Left cardiac atrium (tissue), 4 donors: ENCODE results near the gene SLC4A5. TPM values are rescaled to one million over a fixed set of nuclear protein-coding genes. Genes with fewer than 3 reads are reported as not detected.
"Not testable (repeated sequence)": the region's sequence is repeated elsewhere in the genome, so short reads cannot be mapped to it uniquely, and the experiment has no call there.

ENCODE experiments used
- ATAC-seq, 2 donors: fragments of 200-7000 bp; cut with Tn5 transposase; one replicate each; pipeline ENCODE4 v1.9.1; 2020; ENCODE audit warnings: mild to moderate bottlenecking in 2 of 2, moderate library complexity in 2 of 2
- DNase-seq: peaks from one replicate; pipeline ENCODE4 v3.0.0-alpha.2; 2020
- intact Hi-C, 2 donors: fragments of 100-400 bp; cut with DNase I; formaldehyde crosslinking; loops; one replicate each; pipeline versions ENCODE4 v1.14.1 to v1.15.1; 2022 to 2023
- total RNA-seq, 2 donors: library from RNA; stranded (reverse); fragmentation: NEBNext Ultra II Directional; extraction: Animal tissue kit (Norgen Biotek cat#: 25700); gene quantifications; one replicate each; pipeline ENCODE4 v1.2.1, GENCODE V29; 2021
- donor health status: DM: no; HTN: yes; CAD: no.
- donor health status: DM: no; HTN: yes; CAD: no; lungs with severe emphysema.
- donor health status: DM: yes; HTN: yes; CAD: no.
- donor health status: Dilated cardiomyopathy.

The SLC4A5 gene
- total RNA-seq, 2 donors from 2014 or later, result 1.2 to 1.7 TPM

GRCh38 chr2:74197049-74197448 lies 146.2 kb downstream of the SLC4A5 start:
- no peak for DNase-seq
- intact Hi-C loops, result no loop called here
- no peak for ATAC-seq

- no peak for ATAC-seq
- intact Hi-C loops, result no loop called here
These were observed 148.4 kb downstream of the SLC4A5 start for GRCh38 chr2:74194799-74195198.

GRCh38 chr2:74191596-74192380 lies 151.4 kb downstream of the SLC4A5 start:
- ATAC-seq, result no peak
- intact Hi-C loops, result no loop called here
- DNase-seq, result no peak

More at GRCh38 chr2:74194799-74195198, 148.4 kb downstream of the SLC4A5 start:
- DNase-seq, result no peak

DNA sequence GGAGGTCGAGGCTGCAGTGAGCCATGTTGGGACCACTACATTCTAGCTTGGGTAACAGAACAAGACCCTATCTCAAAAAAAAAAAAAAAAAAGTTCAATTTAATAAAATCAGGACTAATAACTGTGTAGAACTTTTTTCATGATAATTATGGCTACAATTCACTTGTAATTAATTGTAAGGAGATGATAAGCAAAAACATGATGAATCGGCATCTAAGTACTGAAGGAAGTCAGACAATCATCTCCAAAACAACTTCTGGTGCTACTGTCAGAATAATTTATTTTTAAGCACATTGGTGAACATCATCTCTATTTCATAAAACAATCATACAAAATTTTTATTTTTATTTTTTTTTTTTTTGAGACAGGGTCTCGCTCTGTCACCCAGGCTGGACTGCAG lies 154.5 kb downstream of the SLC4A5 start:
- no peak for ATAC-seq
- DNase-seq, result no peak
- intact Hi-C loops, result no loop called here

DNA sequence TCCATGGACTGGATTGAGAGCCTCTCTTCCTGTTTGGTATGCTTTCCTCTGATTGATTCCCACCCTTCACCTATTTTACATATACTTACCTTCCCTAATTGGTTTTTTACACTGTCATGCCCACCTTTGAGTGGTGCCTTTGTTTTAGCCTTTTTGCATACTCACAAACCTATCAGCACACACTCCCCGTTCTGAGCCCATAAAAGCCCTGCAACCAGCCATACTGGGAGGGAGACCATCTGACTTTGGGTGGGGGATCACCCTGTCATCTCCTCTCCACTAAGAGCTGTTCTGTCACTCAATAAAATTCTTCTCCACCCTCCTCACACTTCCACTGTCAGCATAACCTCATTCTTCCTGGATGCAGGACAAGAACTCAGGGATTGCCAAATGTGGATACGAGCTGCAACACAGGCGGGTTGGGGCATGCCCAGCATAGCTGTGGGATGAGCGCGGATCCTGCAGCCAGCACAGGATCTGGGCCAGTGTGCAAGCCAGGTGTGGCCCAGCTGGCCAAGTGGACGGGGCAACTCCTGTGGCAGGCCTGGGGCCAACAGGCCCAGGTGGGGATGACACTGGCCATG lies 155.1 kb downstream of the SLC4A5 start:
- intact Hi-C loops, result no loop called here
- DNase-seq, result no peak
- peak; percentile 65 to 82 for ATAC-seq

DNA sequence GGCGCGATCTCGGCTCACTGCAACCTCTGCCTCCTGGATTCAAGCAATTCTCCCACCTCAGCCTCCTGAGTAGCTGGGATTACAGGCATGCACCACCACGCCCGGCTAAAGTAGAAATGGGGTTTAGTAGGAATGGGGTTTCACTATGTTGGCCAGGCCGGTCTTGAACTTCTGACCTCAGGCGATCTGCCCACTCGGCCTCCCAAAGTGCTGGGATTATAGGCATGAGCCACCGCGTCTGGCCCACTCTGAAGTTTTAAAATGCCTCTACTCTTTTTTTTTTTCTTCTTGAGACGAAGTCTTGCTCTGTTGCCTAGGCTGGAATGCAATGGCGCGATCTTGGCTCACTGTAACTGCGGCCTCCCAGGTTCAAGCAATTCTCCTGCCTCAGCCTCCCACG lies 156.5 kb downstream of the SLC4A5 start:
- DNase-seq, intact Hi-C loops, ATAC-seq: not testable (repeated sequence)

GRCh38 chr2:74186038-74186437 lies 157.2 kb downstream of the SLC4A5 start:
- intact Hi-C loops, result no loop called here
- peak; percentile 53 to 67 for ATAC-seq
- DNase-seq, result no peak

GRCh38 chr2:74183878-74184277 lies 159.3 kb downstream of the SLC4A5 start:
- ATAC-seq (no peak), DNase-seq (no peak)
- intact Hi-C loops, result no loop called here

GRCh38 chr2:74181739-74182138 lies 161.5 kb downstream of the SLC4A5 start:
- peak in 1 of 2 donors; percentile 6 for ATAC-seq
- DNase-seq, result no peak
- intact Hi-C loops, result no loop called here

DNA sequence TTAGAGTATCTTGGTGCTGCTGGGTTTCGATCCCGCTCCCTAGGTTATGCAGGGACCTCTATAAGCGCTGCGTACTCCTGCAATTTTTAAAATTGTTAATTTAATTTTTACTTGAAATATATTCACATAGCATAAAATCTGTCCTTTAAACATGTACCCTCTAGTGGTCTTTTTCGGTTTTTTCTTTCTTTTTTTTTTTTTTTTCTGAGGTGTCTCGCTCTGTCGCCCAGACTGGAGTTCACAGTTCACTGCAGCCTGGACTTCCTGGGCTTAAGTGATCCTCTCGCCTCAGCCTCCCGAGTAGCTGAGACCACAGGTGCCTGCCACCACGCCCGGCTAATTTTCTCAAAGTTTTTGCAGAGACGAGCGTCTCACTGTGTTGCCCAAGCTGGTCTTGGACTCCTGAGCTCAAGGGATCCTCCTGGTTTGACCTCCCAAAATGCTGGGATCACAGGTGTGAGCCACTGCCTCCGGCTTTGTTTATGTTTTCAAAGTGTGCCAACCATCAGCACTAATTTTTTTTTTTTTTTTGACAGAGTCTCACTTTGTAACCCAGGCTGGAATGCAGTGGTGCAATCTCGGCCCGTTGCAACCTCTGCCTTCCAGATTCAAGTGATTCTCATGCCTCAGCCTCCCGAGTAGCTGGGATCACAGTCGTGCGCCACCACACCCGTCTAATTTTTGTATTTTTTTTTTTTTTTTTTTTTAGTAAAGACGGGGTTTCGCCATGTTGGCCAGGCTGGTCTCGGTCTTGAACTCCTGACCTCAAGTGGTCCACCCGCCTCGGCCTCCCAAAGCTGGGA lies 164.0 kb downstream of the SLC4A5 start:
- intact Hi-C loops, result no loop called here
- DNase-seq (no peak), ATAC-seq (peak; percentile 2 to 3)

DNA sequence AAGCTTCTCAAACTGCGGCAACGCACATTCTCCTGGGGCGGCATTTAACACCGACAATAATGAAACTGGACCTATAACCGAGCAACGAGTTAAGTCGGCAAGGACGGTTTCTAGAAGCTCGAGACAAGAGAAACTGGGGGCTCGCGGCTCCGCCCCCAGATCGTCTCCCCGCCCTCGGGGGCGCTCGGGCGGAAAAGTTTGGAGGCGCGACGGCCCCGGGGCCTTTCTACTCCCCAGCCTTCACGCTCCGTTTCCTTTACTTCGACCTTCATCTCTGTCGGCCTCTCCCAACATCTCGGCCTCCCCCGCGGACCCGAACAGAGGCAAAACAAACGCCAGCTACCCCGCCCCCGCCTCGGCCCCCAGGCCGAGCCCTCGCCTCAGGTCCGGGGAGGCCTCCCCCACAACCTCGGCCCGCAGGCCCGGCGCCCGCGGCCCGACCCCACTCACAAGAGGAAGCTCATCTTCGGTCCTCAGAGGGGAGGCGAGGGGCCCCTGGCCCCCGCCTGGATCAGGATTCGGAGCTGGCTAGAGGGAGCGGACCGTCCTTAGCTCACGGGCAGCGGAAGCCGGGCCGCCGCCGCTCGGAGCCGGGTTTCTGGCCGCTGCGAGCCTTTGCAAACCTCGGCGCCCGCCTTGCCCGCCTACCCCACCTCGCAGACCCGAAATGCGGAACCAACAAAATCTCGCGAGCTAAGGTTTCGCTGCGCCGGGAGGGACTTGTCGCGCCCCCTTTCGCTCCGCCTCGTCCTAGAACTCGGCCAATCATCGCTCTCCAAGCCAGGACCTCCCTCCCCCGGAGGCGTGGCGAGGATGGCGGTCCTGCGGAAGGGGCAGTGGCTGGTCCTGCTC lies 164.8 kb downstream of the SLC4A5 start, which contains the start of gene MOB1A:
TSS of gene MOB1A (minus strand) at position 669 of the 852 bp plus-strand sequence. CDS start at position 464, 205 bp downstream.
- peak; percentile 99 for ATAC-seq
- intact Hi-C loops, result no loop called here
- DNase-seq, result peak; percentile 97

DNA sequence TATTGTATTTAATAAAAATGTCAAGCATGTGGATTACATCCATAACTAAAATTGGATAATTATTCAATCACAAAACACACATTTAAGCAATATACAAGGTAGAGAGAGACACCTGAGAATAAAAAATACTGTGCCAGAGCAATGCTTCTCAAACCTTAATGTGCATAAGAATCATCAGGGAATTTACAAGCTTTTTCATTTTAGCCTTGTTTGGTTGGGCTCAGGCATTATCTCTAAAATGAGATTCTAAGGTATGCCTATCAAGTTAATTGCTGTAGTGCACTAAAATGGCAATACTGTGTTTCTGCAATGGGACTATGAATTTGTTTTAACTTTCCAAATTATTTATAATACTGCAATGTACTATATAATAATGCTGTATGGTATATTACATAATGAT lies 165.5 kb downstream of the SLC4A5 start:
- intact Hi-C loops, result no loop called here
- DNase-seq (no peak), ATAC-seq (no peak)

GRCh38 chr2:74174909-74175308 lies 168.3 kb downstream of the SLC4A5 start:
- ATAC-seq (no peak), DNase-seq (no peak)
- intact Hi-C loops, result no loop called here

- ATAC-seq, result no peak
- intact Hi-C loops, result no loop called here
- DNase-seq, result no peak
These were observed 174.5 kb downstream of the SLC4A5 start for GRCh38 chr2:74168739-74169138.

Other genes with a start within 250 kb of the SLC4A5 start
- 100 to 1,000 TPM in 1 of 2 donors, 10 to 100 TPM in 1; 91.6 to 102 TPM for gene BOLA3, start 195.5 kb downstream of the SLC4A5 start, total RNA-seq
- 10 to 100 TPM; 67.4 to 79.7 TPM for gene MOB1A, start 164.5 kb downstream of the SLC4A5 start, total RNA-seq
- gene MTHFD2, start 144.8 kb downstream of the SLC4A5 start, total RNA-seq, result 10 to 100 TPM; 21.8 to 33.0 TPM
- 100 to 1,000 TPM; 106 to 118 TPM for gene DCTN1, start 36.9 kb upstream of the SLC4A5 start, total RNA-seq
- gene C2orf81, start 78.2 kb upstream of the SLC4A5 start, total RNA-seq, result under 1 TPM; 0.59 to 0.79 TPM
- 1 to 10 TPM; 4.1 to 5.5 TPM for gene WDR54, start 78.3 kb upstream of the SLC4A5 start, total RNA-seq
- 10 to 100 TPM; 14.1 to 18.7 TPM for gene RTKN, start 98.5 kb upstream of the SLC4A5 start, total RNA-seq
- gene INO80B, start 111.7 kb upstream of the SLC4A5 start, total RNA-seq, result 10 to 100 TPM; 21.1 to 22.1 TPM
- gene WBP1, start 115.0 kb upstream of the SLC4A5 start, total RNA-seq, result 10 to 100 TPM; 42.2 to 56.7 TPM
- gene MOGS, start 122.0 kb upstream of the SLC4A5 start, total RNA-seq, result 10 to 100 TPM; 25.3 to 32.7 TPM
- gene MRPL53, start 129.3 kb upstream of the SLC4A5 start, total RNA-seq, result 100 to 1,000 TPM; 110 to 127 TPM
- gene CCDC142, start 139.6 kb upstream of the SLC4A5 start, total RNA-seq, result 1 to 10 TPM; 6.8 to 8.8 TPM
- gene TTC31, start 139.7 kb upstream of the SLC4A5 start, total RNA-seq, result 10 to 100 TPM; 11.9 TPM
- 1 to 10 TPM in 1 of 2 donors, under 1 TPM in 1; 0.60 to 1.0 TPM for gene LBX2, start 156.2 kb upstream of the SLC4A5 start, total RNA-seq
- 10 to 100 TPM; 18.3 to 24.0 TPM for gene PCGF1, start 164.3 kb upstream of the SLC4A5 start, total RNA-seq
- not detected for gene TLX2, start 171.0 kb upstream of the SLC4A5 start, total RNA-seq
- gene DQX1, start 182.8 kb upstream of the SLC4A5 start, total RNA-seq, result not detected
- gene AUP1, start 186.3 kb upstream of the SLC4A5 start, total RNA-seq, result 10 to 100 TPM; 62.2 to 78.3 TPM
- gene HTRA2, start 186.5 kb upstream of the SLC4A5 start, total RNA-seq, result 10 to 100 TPM; 28.7 to 29.3 TPM
- gene LOXL3, start 210.5 kb upstream of the SLC4A5 start, total RNA-seq, result 1 to 10 TPM; 4.1 to 8.4 TPM
- gene DOK1, start 211.3 kb upstream of the SLC4A5 start, total RNA-seq, result 10 to 100 TPM in 1 of 2 donors, 1 to 10 TPM in 1; 7.9 to 12.4 TPM